Measurements from ENCODE around the gene SELENON. TPM values are rescaled to one million over a fixed set of nuclear protein-coding genes. Genes with fewer than 3 reads are reported as not detected.
A peak's percentile ranks its signal among the peaks of the same experiment; 100 is the strongest.

Gene SELENON
- total RNA-seq, 1 donor from 2014 or later = 146 TPM

GRCh38 chr1:25785333-25786067 is 14.5 kb upstream of the SELENON start:
- Mint-ChIP-seq H3K27me3 (ENCODE audit: low read depth) (no peaks in the 10 kb centered on the region), H3K36me3 (ENCODE audit: low read depth) (peaks cover 4% of the 10 kb centered on the region), H3K4me3 (no peak overlapping the region), H3K4me1 (peaks cover 82% of the 10 kb centered on the region), H3K9me3 (no peaks in the 10 kb centered on the region), H3K27ac (ENCODE audit: unreplicated experiment) (no peak overlapping the region)
- DNase-seq (ENCODE audit: low read depth, low spot score) = no peak
- no peak for TF ChIP-seq CTCF (conservative IDR thresholded peaks at IDR 0.05)

- peak overlapping the region; percentile 62 for H3K27ac Mint-ChIP-seq (ENCODE audit: unreplicated experiment)
- no peak for DNase-seq (ENCODE audit: low read depth, low spot score)
These were observed 12.9 kb upstream of the SELENON start for GRCh38 chr1:25786887-25787759.

DNA sequence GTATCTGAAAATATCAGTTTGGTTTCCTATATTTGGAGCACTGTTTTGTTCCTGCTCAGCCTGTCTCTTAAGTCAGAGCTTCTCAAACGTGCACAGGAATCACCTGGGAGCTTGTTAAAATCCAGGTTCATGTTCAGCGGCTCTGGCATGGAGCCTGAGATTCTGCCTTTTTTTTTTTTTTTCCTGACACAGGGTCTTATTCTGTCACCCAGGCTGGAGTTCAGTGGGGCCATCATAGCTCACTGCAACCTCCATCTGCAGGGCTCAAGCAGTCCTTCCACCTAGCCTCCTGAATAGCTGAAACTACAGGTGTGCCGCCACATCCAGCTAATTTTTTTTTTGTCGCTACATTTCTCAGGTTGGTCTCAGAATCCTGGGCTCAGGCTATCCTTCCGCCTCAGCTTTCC is 12.2 kb upstream of the SELENON start:
- Mint-ChIP-seq H3K27me3 (ENCODE audit: low read depth) (no peaks in the 10 kb centered on the region), H3K27ac (ENCODE audit: unreplicated experiment) (peak overlapping the region; percentile 22), H3K36me3 (ENCODE audit: low read depth) (peaks cover 4% of the 10 kb centered on the region), H3K4me1 (peaks cover 89% of the 10 kb centered on the region), H3K9me3 (no peaks in the 10 kb centered on the region), H3K4me3 (peak overlapping the region; percentile 47)
- no peak for TF ChIP-seq CTCF (conservative IDR thresholded peaks at IDR 0.05)
- DNase-seq (ENCODE audit: low read depth, low spot score) = no peak

More at GRCh38 chr1:25786887-25787759, 12.9 kb upstream of the SELENON start:
- Mint-ChIP-seq H3K9me3 (no peaks in the 10 kb centered on the region), H3K36me3 (ENCODE audit: low read depth) (peaks cover 4% of the 10 kb centered on the region), H3K4me1 (peaks cover 92% of the 10 kb centered on the region), H3K27me3 (ENCODE audit: low read depth) (no peaks in the 10 kb centered on the region), H3K4me3 (peak overlapping the region; percentile 47)
- no peak for TF ChIP-seq CTCF (conservative IDR thresholded peaks at IDR 0.05)

DNA sequence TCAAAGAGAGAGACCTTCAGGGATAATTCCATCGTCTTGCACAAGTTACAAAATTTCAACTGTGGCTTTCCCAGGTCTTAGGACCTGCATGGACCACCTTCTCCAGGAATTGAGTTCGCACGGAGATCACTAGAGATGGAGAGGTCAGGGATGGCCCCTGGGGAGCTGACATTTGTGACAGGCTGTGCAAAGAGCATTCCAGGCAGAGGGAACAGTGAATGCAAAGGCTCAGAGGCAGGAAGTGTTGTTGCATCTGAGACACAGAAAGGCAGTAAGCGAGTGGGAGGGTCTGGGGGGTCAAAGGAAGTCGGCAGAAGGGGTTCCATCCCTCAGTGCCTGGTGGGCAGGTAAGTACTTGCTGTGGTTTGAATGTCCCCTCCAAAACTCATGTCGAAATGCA is 9.5 kb upstream of the SELENON start:
- H3K4me3 Mint-ChIP-seq = peak overlapping the region; percentile 58
- DNase-seq (ENCODE audit: low read depth, low spot score) = no peak
- H3K36me3 Mint-ChIP-seq (ENCODE audit: low read depth) = peaks cover 4% of the 10 kb centered on the region
- no peak overlapping the region for H3K27ac Mint-ChIP-seq (ENCODE audit: unreplicated experiment)
- no peak for TF ChIP-seq CTCF (conservative IDR thresholded peaks at IDR 0.05)
- peaks cover 84% of the 10 kb centered on the region for H3K4me1 Mint-ChIP-seq
- no peaks in the 10 kb centered on the region for H3K9me3 Mint-ChIP-seq
- no peaks in the 10 kb centered on the region for H3K27me3 Mint-ChIP-seq (ENCODE audit: low read depth)

DNA sequence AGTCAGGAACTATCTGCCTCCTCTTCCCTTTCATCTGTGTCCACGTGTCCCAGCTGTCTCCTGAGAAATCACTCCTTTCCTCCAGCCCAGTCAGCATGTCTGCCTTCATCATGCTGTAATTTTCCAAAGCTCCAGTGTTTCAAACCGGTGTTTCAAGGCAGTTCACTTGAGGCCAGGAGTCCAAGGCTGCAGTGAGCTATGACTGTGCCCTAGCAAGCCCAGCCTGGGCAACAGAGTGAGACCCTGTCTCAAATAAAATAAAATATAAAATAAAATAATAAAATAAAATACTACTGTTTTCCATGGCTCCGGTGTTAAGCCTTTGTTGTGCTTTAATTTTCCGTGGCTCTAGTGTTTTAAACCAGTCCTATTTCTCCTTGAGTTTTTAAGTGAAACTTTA is 7.9 kb upstream of the SELENON start:
- peaks cover 84% of the 10 kb centered on the region for H3K4me1 Mint-ChIP-seq
- DNase-seq (ENCODE audit: low read depth, low spot score) = no peak
- peak overlapping the region; percentile 58 for H3K4me3 Mint-ChIP-seq
- H3K27me3 Mint-ChIP-seq (ENCODE audit: low read depth) = no peaks in the 10 kb centered on the region
- peaks cover 4% of the 10 kb centered on the region for H3K36me3 Mint-ChIP-seq (ENCODE audit: low read depth)
- H3K27ac Mint-ChIP-seq (ENCODE audit: unreplicated experiment) = peak overlapping the region; percentile 59
- no peak for TF ChIP-seq CTCF (conservative IDR thresholded peaks at IDR 0.05)
- no peaks in the 10 kb centered on the region for H3K9me3 Mint-ChIP-seq

Data from neural crest cell (in vitro differentiated cells).